ENCODE data around the gene CHN1.

Gene CHN1

DNA sequence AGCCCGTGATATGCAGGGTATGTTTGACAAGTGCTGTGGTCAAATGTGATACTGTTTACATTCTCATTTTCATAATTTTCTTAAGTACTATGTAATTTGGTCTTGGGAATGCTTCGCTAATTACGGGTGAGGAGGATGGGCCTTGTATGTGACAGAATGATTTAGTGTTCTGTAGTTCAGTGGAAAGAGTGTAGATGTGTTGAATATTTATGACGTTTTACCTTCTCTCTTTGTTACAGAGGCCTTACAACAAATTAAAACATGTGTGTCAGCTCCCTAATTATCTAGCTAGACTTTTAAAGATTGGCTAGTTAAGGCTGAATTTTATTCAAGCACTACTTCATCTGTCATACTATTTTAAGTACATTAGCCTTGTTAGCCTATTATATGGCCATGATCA, 230.3 kb downstream of the CHN1 start:
- Histone ChIP-seq H3K36me3 (no peaks in the 10 kb centered on the region), H3K4me1 (ENCODE audit: control insufficient read depth in 1 of 2, insufficient read depth in 1 of 2, low read depth in 1 of 2, low read length in 1 of 2) (peaks cover 0 to 3% of the 10 kb centered on the region in 2 experiments), H3K9me3 (no peaks in the 10 kb centered on the region), H3K27ac (no peak overlapping the region), H3K27me3 (peaks cover 36% of the 10 kb centered on the region), H3K4me3 (ENCODE audit: low read depth in 1 of 2, low read length in 1 of 2) (no peak overlapping the region)
- TF ChIP-seq, protein P1, sequence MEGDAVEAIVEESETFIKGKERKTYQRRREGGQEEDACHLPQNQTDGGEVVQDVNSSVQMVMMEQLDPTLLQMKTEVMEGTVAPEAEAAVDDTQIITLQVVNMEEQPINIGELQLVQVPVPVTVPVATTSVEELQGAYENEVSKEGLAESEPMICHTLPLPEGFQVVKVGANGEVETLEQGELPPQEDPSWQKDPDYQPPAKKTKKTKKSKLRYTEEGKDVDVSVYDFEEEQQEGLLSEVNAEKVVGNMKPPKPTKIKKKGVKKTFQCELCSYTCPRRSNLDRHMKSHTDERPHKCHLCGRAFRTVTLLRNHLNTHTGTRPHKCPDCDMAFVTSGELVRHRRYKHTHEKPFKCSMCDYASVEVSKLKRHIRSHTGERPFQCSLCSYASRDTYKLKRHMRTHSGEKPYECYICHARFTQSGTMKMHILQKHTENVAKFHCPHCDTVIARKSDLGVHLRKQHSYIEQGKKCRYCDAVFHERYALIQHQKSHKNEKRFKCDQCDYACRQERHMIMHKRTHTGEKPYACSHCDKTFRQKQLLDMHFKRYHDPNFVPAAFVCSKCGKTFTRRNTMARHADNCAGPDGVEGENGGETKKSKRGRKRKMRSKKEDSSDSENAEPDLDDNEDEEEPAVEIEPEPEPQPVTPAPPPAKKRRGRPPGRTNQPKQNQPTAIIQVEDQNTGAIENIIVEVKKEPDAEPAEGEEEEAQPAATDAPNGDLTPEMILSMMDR (IDR thresholded peaks at IDR 0.05): no peak

DNA sequence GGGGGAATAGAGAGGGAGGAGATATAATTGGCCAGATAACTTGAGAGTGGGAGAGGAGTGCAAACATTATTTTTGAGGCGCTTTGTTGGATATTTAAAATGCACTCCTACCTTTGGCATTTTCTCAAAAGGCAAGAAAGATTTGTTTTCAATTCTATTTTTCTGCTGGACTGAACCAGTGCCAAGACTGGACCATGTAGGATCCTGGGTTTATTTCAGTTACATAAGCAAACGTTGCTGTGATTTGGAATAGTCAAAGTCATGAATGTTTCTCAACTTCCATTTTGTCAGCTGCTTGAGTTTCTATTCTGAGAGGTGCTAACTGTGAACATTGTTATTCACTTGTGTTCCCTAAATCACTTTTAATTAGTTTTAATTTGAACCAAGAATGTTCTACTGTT, 232.0 kb downstream of the CHN1 start:
- Histone ChIP-seq H3K4me3 (ENCODE audit: low read depth in 1 of 2, low read length in 1 of 2) (no peak overlapping the region), H3K27ac (no peak overlapping the region), H3K4me1 (ENCODE audit: control insufficient read depth in 1 of 2, insufficient read depth in 1 of 2, low read depth in 1 of 2, low read length in 1 of 2) (peaks cover 0 to 3% of the 10 kb centered on the region in 2 experiments), H3K27me3 (peaks cover 37% of the 10 kb centered on the region), H3K36me3 (no peaks in the 10 kb centered on the region), H3K9me3 (no peaks in the 10 kb centered on the region)
- TF ChIP-seq, protein P1 (IDR thresholded peaks at IDR 0.05): no peak

DNA sequence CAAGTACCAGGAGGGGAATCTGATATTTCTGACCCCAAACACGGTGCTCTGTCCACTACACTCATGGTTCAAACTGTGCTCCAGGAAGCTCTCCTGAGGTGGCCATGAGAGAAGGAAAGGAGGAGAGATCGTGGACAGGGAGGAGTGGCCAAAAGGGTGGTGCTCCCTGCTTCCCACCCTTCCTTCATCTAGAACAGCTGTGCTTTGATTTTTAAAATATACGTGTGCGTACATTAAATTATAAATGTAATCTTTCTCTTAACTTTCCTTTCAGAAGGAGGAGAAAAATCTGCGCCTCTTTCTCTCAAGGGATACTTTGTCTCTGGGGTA, 232.7 kb downstream of the CHN1 start:
- no peak overlapping the region for H3K27ac ChIP-seq
- peaks cover 0 to 3% of the 10 kb centered on the region in 2 experiments for H3K4me1 ChIP-seq (ENCODE audit: control insufficient read depth in 1 of 2, insufficient read depth in 1 of 2, low read depth in 1 of 2, low read length in 1 of 2)
- H3K36me3 ChIP-seq: no peaks in the 10 kb centered on the region
- H3K4me3 ChIP-seq (ENCODE audit: low read depth in 1 of 2, low read length in 1 of 2): no peak overlapping the region
- no peaks in the 10 kb centered on the region for H3K9me3 ChIP-seq
- TF ChIP-seq, protein P1 (IDR thresholded peaks at IDR 0.05): no peak
- peaks cover 32% of the 10 kb centered on the region for H3K27me3 ChIP-seq

- Histone ChIP-seq H3K27me3 (peaks cover 33% of the 10 kb centered on the region), H3K9me3 (no peaks in the 10 kb centered on the region), H3K27ac (no peak overlapping the region), H3K36me3 (no peaks in the 10 kb centered on the region), H3K4me3 (ENCODE audit: low read depth in 1 of 2, low read length in 1 of 2) (no peak overlapping the region), H3K4me1 (ENCODE audit: control insufficient read depth in 1 of 2, insufficient read depth in 1 of 2, low read depth in 1 of 2, low read length in 1 of 2) (peaks cover 0 to 3% of the 10 kb centered on the region in 2 experiments)
- TF ChIP-seq, protein P1 (IDR thresholded peaks at IDR 0.05): no peak
Observed at GRCh38 chr2:174771631-174772471, 233.3 kb downstream of the CHN1 start.

DNA sequence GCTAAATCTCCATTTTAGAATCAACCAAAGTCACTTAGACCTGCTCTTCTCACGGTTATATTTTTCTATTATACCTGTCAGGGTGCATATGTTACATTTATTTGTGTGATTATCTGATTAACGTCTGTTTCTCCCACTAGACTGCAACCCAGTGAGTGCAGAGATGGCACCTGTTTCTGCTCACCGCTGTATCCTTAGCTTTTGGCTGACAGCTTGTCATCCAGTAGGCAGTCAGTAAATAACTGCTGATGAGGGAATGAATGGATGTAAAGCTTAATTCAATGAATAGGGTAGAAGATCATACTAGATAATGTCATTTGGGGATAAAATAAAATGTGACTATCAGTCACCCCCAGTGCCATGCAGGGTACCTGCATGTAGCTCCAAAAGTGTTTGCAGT, 234.0 kb downstream of the CHN1 start:
- H3K4me3 ChIP-seq (ENCODE audit: low read depth in 1 of 2, low read length in 1 of 2): no peak overlapping the region
- no peaks in the 10 kb centered on the region for H3K9me3 ChIP-seq
- TF ChIP-seq, protein P1 (IDR thresholded peaks at IDR 0.05): no peak
- H3K4me1 ChIP-seq (ENCODE audit: control insufficient read depth in 1 of 2, insufficient read depth in 1 of 2, low read depth in 1 of 2, low read length in 1 of 2): peaks cover 0 to 3% of the 10 kb centered on the region in 2 experiments
- no peak overlapping the region for H3K27ac ChIP-seq
- H3K27me3 ChIP-seq: peaks cover 40% of the 10 kb centered on the region
- no peaks in the 10 kb centered on the region for H3K36me3 ChIP-seq

All from neutrophil (primary cell).